GM18505 (cell line): ENCODE measurements around the gene CMIP.

Experiments used
- ATAC-seq: cut with Tn5 transposase; IDR thresholded peaks from one replicate; pipeline ENCODE4 v1.9.1; 2021; ENCODE audit not compliant: unreplicated experiment
- POLR2A ChIP-seq: IDR thresholded peaks from 4 replicates; pipeline ENCODE4 v1.6.1; 2011; ENCODE audit warnings: borderline replicate concordance; ENCODE audit not compliant: insufficient read depth, insufficient read length; ENCODE audit errors: extremely low read depth

The CMIP gene

DNA sequence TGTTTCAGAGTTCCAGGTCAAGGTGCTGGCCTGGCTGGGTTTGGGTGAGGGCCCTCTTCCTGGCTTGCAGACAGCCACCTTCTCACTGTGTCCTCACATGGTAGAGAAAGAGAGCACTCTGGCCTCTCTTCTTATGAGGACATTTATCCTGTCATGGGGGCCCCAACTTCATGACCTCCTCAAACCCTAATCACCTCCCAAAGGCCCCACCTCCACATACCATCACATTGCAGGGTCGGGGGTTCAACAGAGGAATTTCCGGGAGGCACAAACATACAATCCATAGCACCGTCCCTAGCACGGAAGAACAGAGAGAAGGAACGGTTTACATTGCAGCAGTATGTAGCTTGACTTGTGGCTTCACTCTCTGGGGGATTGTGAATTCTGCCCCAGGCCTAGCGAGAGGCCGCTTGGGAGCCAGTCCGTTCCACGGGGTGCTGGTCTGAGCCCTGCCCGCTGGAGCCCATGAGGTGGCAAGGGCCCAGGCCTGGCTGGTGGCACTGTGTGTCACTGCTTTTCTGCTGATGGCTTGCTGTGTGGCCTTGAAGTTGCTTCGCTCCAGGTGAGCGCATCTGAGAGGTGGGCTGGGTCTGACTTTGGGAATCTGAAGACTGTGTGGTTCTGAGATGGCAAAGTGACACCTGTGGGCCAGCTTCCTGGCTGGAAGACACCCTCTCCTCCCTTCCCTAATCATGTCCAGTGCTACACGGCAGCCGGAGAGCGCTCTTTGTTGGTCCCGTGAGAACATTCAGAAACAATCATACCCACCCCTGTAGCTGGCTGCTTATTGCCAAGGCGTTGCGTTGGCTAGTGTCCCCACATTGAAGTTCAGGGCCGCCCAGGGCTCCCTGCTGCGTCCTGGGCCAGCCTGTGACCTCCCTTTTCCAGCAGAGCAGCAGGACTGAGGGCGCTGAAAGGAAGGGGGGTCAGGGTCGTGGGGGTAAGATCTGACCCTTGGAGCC is 98.3 kb downstream of the CMIP start:
- no peak for ATAC-seq
- TF ChIP-seq POLR2A: no peak

DNA sequence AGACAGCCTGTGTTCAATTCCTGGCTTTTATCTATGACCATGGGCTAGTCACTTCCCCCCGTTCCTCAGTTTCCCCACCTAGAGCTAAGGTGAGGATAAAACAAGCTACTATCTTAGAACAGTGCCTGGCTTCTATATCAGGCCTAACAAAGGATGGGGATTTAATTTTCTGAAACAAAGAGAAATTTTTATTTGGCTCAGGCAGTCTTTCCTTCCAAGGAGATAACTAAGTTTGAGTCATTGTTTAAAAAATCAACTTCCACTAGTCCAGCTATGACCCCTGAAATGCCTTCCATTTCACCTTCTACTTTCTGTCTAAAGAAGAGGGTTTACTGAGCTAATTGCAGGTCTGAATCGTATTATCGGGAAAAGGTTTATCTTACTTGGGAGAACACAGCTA is 99.0 kb downstream of the CMIP start:
- ATAC-seq: no peak
- no peak for TF ChIP-seq POLR2A

DNA sequence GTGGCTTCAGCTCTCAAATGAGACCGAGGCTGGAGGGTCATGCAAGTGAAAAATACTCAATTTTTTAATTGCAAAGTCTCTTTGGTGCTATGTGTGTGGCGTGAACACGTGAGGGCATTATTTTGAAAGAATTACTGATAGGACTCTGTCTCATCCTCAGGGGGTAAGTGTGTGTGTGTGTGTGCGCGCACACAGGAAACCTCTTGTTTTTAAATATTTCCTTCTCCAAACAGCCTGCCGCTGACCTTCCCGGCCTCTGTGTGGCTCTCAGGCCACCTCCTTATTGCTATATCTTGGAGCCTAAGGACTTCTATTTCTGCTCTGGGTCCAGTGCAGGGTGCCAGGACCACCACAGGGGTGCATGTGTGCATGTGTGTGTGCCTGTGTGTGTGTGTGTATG is 99.7 kb downstream of the CMIP start:
- TF ChIP-seq POLR2A: no peak
- no peak for ATAC-seq

DNA sequence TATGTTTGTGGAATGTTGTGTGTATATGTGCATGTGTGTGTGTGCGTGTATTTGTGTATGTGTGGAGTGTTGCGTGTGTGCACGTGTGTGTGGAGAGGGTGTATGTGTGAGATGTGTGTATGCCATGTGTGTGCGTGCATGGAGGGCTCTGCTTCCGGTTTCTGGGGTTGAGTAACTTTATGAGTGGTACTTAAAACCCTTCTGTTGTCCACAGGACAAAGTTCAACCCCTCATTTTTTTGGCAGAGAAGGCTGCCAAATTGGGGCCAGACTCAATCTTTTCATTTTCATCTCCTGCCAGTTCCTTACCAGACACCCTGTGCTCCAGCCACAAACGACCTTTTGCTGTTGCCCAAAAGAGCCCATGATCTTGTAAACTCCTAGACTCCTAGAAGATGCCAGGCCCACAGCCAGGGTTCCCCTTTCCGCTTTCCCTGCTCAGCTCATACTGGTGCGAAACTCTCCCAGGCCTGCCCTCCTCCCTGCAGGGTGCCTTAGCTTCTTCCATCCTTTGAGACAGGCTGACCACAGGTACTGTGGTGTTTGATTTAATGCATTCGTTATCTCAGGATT is 100.2 kb downstream of the CMIP start:
- no peak for ATAC-seq
- no peak for TF ChIP-seq POLR2A

DNA sequence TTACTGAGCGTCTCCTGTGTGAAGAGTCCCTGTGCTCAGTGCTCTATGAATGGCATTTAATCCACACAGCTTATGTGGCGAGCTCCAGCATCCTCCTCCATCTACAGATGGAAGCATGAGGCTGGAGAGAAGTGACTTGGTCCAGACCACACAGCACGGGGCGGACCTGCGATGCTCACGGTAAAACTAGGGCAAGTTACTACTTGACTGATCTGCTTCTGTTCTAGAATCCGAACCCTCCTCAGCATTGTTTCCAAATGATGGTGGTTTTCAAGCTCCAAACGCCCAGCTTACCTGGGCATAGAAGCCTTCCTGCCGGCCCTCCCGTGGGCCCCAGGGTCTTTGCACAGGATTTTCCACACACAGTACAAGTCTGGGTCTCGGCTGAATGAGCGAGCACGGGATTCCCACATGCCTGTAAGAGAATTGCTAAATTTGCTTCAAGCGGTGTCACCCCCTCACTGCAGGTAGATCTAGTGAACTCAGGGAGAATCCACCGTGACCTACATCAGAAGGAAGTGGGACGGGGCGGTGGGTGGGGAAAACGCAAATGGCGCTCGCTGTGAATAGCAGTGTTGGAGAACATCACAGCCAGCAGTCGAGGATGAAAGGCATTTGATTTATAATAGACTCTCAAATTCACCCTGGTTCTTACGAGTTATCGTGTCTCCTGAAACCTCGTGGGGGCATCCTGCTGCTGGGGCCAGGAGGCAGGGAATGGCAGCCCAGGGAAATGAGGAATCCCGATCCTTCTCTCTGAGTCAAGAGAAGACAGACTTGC is 101.1 kb downstream of the CMIP start:
- TF ChIP-seq POLR2A: no peak
- no peak for ATAC-seq

DNA sequence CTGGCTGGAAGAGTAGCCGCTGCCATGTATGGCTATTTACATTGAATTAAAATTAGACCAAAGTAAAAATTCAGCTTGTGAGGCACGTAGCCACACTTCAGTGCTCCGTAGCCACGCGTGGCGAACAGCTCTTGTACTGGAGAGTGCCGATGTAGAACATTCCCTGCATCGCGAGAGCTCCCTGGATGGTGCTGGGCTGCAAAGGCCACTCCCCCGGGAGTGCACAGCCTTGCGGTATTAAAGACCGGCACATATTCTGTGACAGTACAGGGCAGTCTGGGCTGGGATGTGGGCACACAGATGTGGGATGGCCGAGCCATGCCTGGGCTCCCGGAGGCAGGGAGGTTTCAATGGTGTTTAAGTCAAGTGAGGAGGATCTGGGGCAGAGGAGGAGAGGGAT is 102.2 kb downstream of the CMIP start:
- ATAC-seq: no peak
- no peak for TF ChIP-seq POLR2A

DNA sequence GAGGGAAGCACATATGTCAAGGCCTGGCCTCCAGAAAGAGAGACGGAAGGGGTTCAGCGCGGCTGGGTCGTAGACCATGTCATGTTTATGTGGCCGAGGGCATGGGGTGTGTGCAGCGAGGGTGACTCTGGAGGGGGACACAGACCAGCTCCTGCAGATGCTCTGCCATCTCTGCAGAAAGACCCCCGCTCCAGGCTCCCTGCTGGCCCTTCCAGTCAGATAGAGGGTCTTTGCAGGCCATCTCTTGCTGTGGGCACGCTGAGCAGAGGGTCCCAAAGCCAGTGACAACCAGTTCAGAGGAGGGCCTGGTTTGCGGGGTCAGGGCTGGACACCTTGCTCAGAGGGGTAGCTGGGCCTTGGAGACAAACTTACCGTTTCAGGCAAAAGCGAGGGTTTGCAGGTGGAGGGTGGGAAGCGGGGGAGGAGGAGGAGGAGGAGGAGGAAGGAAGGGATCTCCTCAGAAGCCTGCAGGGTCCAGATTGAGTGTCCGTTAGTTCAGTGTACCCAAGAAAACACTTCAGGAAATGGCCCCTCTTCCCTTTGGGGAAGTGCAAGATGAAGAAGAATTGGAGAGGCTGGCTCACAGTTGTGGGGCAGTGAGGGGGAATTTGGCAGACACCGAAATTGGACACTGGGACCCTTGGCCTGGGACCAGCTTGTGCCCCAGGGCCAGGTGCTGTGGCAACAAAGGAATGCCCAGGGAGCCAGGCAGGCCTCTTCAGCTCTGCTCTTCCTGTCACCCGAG is 102.8 kb downstream of the CMIP start:
- ATAC-seq: no peak
- no peak for TF ChIP-seq POLR2A

DNA sequence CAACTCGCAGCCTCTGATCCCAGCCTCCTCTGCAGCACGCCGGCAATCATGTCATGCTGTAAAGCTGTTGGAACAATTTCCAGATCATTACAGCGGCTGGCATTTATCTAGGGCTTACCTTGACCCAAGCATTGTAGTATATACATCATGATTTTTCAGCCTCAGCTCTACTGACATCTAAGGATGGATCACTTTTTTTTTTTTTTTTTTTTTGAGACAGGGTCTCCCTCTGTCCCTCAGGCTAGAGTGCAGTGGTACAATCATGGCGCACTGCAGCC is 103.3 kb downstream of the CMIP start:
- TF ChIP-seq POLR2A: no peak
- no peak for ATAC-seq

DNA sequence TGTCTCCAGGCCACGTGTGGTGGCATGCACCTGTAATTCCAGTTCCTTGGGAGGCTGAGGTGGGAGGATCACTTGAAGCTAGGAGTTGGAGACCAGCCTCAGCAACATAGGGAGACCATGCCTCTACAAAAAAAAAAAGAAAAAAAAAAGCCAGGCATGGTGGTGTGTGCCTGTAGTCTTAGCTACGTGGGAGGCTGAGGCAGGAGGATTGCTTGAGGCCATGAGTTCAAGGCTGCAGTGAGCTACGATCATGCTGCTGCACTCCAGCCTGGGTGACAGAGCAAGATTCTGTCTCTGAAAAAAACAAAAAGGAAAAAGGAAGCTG is 103.9 kb downstream of the CMIP start:
- TF ChIP-seq POLR2A: no peak
- no peak for ATAC-seq

DNA sequence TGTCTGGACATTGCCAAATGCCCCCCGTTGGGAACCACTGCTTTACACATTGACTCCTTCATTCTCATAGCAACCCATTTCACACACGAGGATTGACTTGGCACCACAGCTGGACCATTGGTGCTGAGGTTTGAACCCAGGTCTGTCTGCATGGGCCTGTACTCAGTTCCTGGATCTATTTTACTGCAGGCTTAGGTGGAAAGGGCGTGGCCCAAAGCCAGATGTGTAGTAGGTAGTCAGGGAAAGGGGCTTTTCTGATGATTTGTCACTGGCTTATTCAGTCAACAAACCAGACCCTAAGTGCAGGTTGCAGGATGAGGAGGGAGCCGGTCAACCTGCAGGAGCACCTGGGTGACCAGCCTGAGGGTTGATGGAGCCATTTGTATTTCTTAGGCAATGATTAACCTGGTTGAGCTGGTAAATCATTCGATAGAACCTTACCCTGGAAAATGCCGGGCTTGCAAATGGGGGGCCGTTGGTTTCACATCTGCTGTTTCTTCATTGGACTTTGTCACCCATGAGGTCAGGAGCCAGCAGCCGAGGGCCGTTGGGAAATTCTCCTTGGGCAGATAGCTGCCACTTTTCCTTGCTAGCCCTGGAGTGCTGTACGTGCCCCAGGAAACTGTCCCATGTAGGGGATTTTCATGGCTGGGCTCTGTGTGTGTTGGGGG is 104.4 kb downstream of the CMIP start:
- TF ChIP-seq POLR2A: no peak
- no peak for ATAC-seq

DNA sequence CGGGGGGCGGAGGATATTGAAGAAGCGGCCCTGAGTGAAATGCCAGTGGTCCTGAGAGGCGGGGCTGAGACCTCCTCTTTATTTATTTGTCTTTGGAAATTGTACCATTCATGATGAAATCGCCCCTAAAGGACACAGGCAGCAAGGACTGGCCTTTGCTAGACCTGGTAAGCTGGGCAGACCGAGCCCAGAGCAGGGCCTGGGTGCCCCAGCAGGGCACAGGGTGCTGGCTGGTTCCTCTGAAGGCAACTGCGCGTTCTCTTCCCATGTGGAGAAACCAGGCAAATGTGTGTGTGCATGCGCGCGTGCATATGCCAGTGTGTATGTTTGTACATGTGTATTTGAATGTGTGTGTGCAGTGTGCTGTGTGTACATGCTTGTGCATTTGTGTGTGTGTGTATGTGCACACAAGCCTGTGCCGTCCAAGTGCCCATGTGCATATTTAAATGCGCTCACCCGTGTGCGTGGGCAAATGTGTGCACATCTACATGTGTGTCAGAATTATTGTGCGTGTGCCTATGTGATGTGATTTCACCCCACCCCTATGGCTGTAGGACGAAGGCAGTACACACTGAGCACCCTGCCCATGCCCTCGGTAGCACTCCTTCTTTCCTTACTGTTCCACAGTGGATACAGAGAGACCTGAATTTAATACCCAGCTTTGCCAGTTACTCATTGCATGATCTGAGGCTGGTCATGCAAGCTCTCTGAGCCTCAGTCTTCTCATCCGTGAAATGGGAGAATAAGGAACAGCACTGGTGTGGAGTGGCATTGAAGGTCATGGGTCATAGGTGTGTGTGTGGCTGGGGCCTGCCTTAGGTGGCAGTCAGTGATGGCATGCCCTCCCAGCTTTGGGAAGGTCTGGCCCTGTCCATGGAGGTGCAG is 105.2 kb downstream of the CMIP start:
- ATAC-seq: no peak
- no peak for TF ChIP-seq POLR2A

DNA sequence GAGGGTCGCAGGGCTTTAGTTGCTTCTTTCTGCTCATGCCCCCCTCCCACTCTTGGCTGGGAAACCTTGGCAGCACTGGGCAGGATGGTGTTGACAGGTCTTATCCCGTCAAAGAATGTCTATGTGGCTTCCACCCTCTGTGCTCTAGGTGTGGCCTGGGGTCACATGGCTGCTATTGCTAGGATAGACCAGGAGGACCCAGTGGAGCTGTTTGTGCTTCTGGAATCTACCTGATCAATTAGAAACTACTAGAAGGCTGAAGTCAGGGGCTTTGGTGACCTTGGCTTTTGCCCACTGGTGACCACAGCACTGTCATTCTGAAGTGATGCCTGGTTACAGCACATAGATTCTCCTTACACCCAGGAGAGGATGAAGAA is 105.8 kb downstream of the CMIP start:
- TF ChIP-seq POLR2A: no peak
- ATAC-seq: no peak
